Measurements from ENCODE around the gene WWOX.

Gene WWOX

GRCh38 chr16:78916928-78917545, 817.6 kb downstream of the WWOX start:
- no peak for DNase-seq (ENCODE audit: low spot score)

GRCh38 chr16:78918805-78919305, 819.4 kb downstream of the WWOX start:
- no peak for DNase-seq (ENCODE audit: low spot score)

- DNase-seq (ENCODE audit: low spot score) = no peak
These were observed 820.4 kb downstream of the WWOX start for GRCh38 chr16:78919852-78920251.

GRCh38 chr16:78920621-78921020, 821.2 kb downstream of the WWOX start:
- no peak for DNase-seq (ENCODE audit: low spot score)

GRCh38 chr16:78925083-78925767, 825.8 kb downstream of the WWOX start:
- no peak for DNase-seq (ENCODE audit: low spot score)

- no peak for DNase-seq (ENCODE audit: low spot score)
These were observed 827.3 kb downstream of the WWOX start for GRCh38 chr16:78926723-78927210.

GRCh38 chr16:78927766-78928165, 828.3 kb downstream of the WWOX start:
- DNase-seq (ENCODE audit: low spot score) = no peak

- no peak for DNase-seq (ENCODE audit: low spot score)
These were observed 830.4 kb downstream of the WWOX start for GRCh38 chr16:78929841-78930240.

- no peak for DNase-seq (ENCODE audit: low spot score)
These were observed 831.1 kb downstream of the WWOX start for GRCh38 chr16:78930561-78930960.

- DNase-seq (ENCODE audit: low spot score) = no peak
These were observed 831.8 kb downstream of the WWOX start for GRCh38 chr16:78931267-78931666.

- no peak for DNase-seq (ENCODE audit: low spot score)
These were observed 832.2 kb downstream of the WWOX start for GRCh38 chr16:78931678-78932077.

GRCh38 chr16:78932355-78932943, 833.0 kb downstream of the WWOX start:
- DNase-seq (ENCODE audit: low spot score) = no peak

- DNase-seq (ENCODE audit: low spot score) = no peak
These were observed 836.6 kb downstream of the WWOX start for GRCh38 chr16:78936060-78936459.

- no peak for DNase-seq (ENCODE audit: low spot score)
These were observed 840.1 kb downstream of the WWOX start for GRCh38 chr16:78939597-78939996.

GRCh38 chr16:78942625-78943245, 843.3 kb downstream of the WWOX start:
- DNase-seq (ENCODE audit: low spot score) = no peak

GRCh38 chr16:78945336-78945735, 845.9 kb downstream of the WWOX start:
- DNase-seq (ENCODE audit: low spot score) = no peak

GRCh38 chr16:78946556-78946955, 847.1 kb downstream of the WWOX start:
- DNase-seq (ENCODE audit: low spot score) = no peak

- DNase-seq (ENCODE audit: low spot score) = no peak
These were observed 851.3 kb downstream of the WWOX start for GRCh38 chr16:78950768-78951167.

GRCh38 chr16:78952630-78953029, 853.2 kb downstream of the WWOX start:
- DNase-seq (ENCODE audit: low spot score) = no peak

- DNase-seq (ENCODE audit: low spot score) = no peak
These were observed 854.1 kb downstream of the WWOX start for GRCh38 chr16:78953526-78953925.

GRCh38 chr16:78955206-78955605, 855.8 kb downstream of the WWOX start:
- no peak for DNase-seq (ENCODE audit: low spot score)

- no peak for DNase-seq (ENCODE audit: low spot score)
These were observed 857.4 kb downstream of the WWOX start for GRCh38 chr16:78956859-78957258.
